Progenitor cell of endocrine pancreas (in vitro differentiated cells): ENCODE results near the gene ODC1. TPM values are rescaled to one million over a fixed set of nuclear protein-coding genes. Genes with fewer than 3 reads are reported as not detected.

Source experiments
- DNase-seq: peaks from one replicate; pipeline ENCODE4 v3.0.0; 2021; ENCODE audit warnings: low spot score; ENCODE audit not compliant: unreplicated experiment
- H3K27ac Mint-ChIP-seq: 2 replicates; pipeline ENCODE4 v1.8.0; 2021; ENCODE audit warnings: mild to moderate bottlenecking, moderate library complexity, mixed read lengths
- H3K27me3 Mint-ChIP-seq: 2 replicates; pipeline ENCODE4 v1.8.0; 2021; ENCODE audit warnings: mixed read lengths
- H3K36me3 Mint-ChIP-seq: 2 replicates; pipeline ENCODE4 v1.8.0; 2022; ENCODE audit warnings: mixed read lengths; ENCODE audit not compliant: insufficient read depth
- H3K4me1 Mint-ChIP-seq: 2 replicates; pipeline ENCODE4 v1.8.0; 2021; ENCODE audit warnings: low read depth, mixed read lengths
- H3K4me3 Mint-ChIP-seq: 2 replicates; pipeline ENCODE4 v1.8.0; 2021; ENCODE audit warnings: low read depth, mild to moderate bottlenecking, moderate library complexity, mixed read lengths
- H3K9me3 Mint-ChIP-seq: 2 replicates; pipeline ENCODE4 v1.8.0; 2021; ENCODE audit warnings: low read depth, mixed read lengths
- CTCF ChIP-seq: fragments of 200-600 bp; sonication (generic); IDR thresholded peaks from one replicate; pipeline ENCODE4 v1.5.0; 2021; ENCODE audit warnings: antibody characterized with exemption, mild to moderate bottlenecking; ENCODE audit not compliant: unreplicated experiment
- total RNA-seq: library from RNA; stranded (reverse); gene quantifications from 2 replicates; pipeline ENCODE4 v1.2.1, GENCODE V29; 2021

Gene ODC1
- total RNA-seq, 1 donor from 2014 or later: 252 TPM

GRCh38 chr2:10435820-10436204 is 12.3 kb downstream of the ODC1 start:
- H3K9me3 Mint-ChIP-seq: no peaks in the 10 kb centered on the region

GRCh38 chr2:10434886-10435819 is 13.0 kb downstream of the ODC1 start:
- H3K9me3 Mint-ChIP-seq: no peaks in the 10 kb centered on the region
- peaks cover 7% of the 10 kb centered on the region for H3K36me3 Mint-ChIP-seq
- no peak overlapping the region for H3K4me3 Mint-ChIP-seq
- TF ChIP-seq CTCF: peak; percentile 97
- peak; percentile 87 for DNase-seq
- H3K4me1 Mint-ChIP-seq: peaks cover 6% of the 10 kb centered on the region
- no peak overlapping the region for H3K27ac Mint-ChIP-seq
- H3K27me3 Mint-ChIP-seq: peaks cover 10% of the 10 kb centered on the region

More at GRCh38 chr2:10435820-10436204, 12.3 kb downstream of the ODC1 start:
- no peak for TF ChIP-seq CTCF
- Mint-ChIP-seq H3K27ac (no peak overlapping the region), H3K4me1 (peaks cover 6% of the 10 kb centered on the region), H3K4me3 (no peak overlapping the region), H3K27me3 (peaks cover 9% of the 10 kb centered on the region), H3K36me3 (peaks cover 10% of the 10 kb centered on the region)
- no peak for DNase-seq

DNA sequence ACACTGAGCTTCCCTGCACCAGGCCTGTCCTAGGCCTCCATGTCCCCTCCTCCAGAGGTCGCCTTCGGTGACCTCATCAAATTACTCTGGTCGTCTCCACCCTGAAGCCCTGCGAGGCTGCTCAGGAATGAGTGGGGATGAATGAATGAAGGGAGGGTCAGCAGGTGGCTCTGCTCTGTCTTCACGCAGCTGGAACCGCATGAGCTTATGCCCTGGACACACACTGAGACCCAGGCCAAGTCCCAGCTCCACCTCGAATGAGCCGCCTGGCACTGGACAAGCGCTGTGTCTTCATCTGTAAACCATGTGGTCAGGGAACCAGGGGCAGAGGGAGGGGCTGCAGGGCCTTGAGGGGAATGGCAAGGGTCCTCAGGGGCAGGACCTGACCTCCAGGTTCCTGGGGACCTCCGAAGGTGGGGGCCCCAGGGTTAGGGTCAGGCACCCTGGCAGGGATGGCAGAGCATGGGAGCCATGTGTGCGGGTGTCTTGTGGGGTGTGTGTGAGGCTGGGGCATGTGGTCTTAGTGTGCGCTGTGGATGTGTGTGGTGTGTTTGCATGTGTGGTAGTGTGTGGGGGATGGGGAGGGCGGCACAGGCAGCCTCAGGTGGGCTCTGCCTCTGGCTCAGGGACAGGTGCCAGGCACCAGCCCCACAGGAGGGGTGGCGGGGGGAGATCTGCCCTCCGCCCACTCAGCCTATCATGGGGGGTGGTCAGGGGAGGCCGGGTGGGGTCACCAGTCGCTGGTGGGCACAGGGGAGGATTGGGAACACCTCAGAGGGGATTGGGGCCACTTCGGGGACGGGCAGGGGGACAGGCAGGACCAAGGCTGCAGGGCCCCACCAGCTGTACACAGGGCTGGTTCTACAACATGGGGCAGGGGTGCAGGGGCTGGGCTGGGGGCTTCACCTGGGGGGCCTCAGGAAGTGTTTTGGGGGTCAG is 13.9 kb downstream of the ODC1 start:
- no peak overlapping the region for H3K4me3 Mint-ChIP-seq
- H3K27ac Mint-ChIP-seq: no peak overlapping the region
- peaks cover 2% of the 10 kb centered on the region for H3K36me3 Mint-ChIP-seq
- peaks cover 10% of the 10 kb centered on the region for H3K27me3 Mint-ChIP-seq
- peaks cover 6% of the 10 kb centered on the region for H3K4me1 Mint-ChIP-seq
- DNase-seq: no peak
- no peak for TF ChIP-seq CTCF
- no peaks in the 10 kb centered on the region for H3K9me3 Mint-ChIP-seq

- Mint-ChIP-seq H3K36me3 (peaks cover under 1% of the 10 kb centered on the region), H3K27ac (no peak overlapping the region), H3K4me3 (no peak overlapping the region), H3K9me3 (no peaks in the 10 kb centered on the region), H3K4me1 (peaks cover 6% of the 10 kb centered on the region), H3K27me3 (peaks cover 10% of the 10 kb centered on the region)
- TF ChIP-seq CTCF: no peak
- DNase-seq: no peak
Measured at GRCh38 chr2:10433264-10433946, 14.7 kb downstream of the ODC1 start.
